HUES64 (cell line): Measurements from ENCODE around the gene HSH2D.

Experiments
- H3K27ac ChIP-seq: 2 replicates; pipeline ENCODE4 v1.7.0; 2013; ENCODE audit warnings: low read depth, low read length, inconsistent platforms
- H3K27me3 ChIP-seq: 2 replicates; pipeline ENCODE4 v1.6.1; 2013; ENCODE audit warnings: mild to moderate bottlenecking, low read length; ENCODE audit not compliant: insufficient read depth
- H3K36me3 ChIP-seq: 2 replicates; pipeline ENCODE4 v1.6.1; 2013; ENCODE audit warnings: mild to moderate bottlenecking, low read length; ENCODE audit not compliant: insufficient read depth
- H3K4me1 ChIP-seq: 2 replicates; pipeline ENCODE4 v1.6.1; 2013; ENCODE audit warnings: mild to moderate bottlenecking, low read length, moderate library complexity; ENCODE audit not compliant: insufficient read depth
- H3K4me3 ChIP-seq: 2 replicates; pipeline ENCODE4 v1.5.1; 2013; ENCODE audit warnings: mild to moderate bottlenecking, low read length, moderate library complexity
- H3K9ac ChIP-seq: 2 replicates; pipeline ENCODE4 v1.6.1; 2013; ENCODE audit warnings: mild to moderate bottlenecking, low read depth, low read length
- H3K9me3 ChIP-seq: 2 replicates; pipeline ENCODE4 v1.6.1; 2013; ENCODE audit warnings: low read depth, low read length; ENCODE audit not compliant: insufficient read depth
- WGBS: fragments of 150-250, 120-280 bp; methylation state at CpG from one replicate; pipeline ENCODE4 v1.1.7; 2013; ENCODE audit warnings: missing lambda C conversion rate; 5-methylcytosine and 5-hydroxymethylcytosine counted together

The HSH2D gene

GRCh38 chr19:16139752-16140151, 3.7 kb upstream of the HSH2D start:
- Histone ChIP-seq H3K9ac (no peak overlapping the region), H3K4me1 (peaks cover 4% of the 10 kb centered on the region; the same call in 1 of the 2 replicates), H3K4me3 (no peak overlapping the region), H3K27me3 (no peaks in the 10 kb centered on the region), H3K9me3 (no peaks in the 10 kb centered on the region), H3K27ac (no peak overlapping the region), H3K36me3 (no peaks in the 10 kb centered on the region)
- 87% methylated on average over 11 of the region's 13 CpGs for WGBS

GRCh38 chr19:16141043-16141442, 2.4 kb upstream of the HSH2D start:
- H3K36me3 ChIP-seq = no peaks in the 10 kb centered on the region
- peaks cover 4% of the 10 kb centered on the region; the same call in 1 of the 2 replicates for H3K4me1 ChIP-seq
- 80% methylated on average over 4 of the region's 4 CpGs for WGBS
- no peaks in the 10 kb centered on the region for H3K9me3 ChIP-seq
- no peak overlapping the region for H3K9ac ChIP-seq
- H3K27ac ChIP-seq = no peak overlapping the region
- H3K4me3 ChIP-seq = no peak overlapping the region
- H3K27me3 ChIP-seq = no peaks in the 10 kb centered on the region

- H3K4me3 ChIP-seq = no peak overlapping the region
- H3K27ac ChIP-seq = no peak overlapping the region
- H3K36me3 ChIP-seq = no peaks in the 10 kb centered on the region
- H3K27me3 ChIP-seq = no peaks in the 10 kb centered on the region
- H3K4me1 ChIP-seq = no peaks in the 10 kb centered on the region
- no peak overlapping the region for H3K9ac ChIP-seq
- H3K9me3 ChIP-seq = no peaks in the 10 kb centered on the region
- WGBS = 92% methylated on average over 9 of the region's 9 CpGs
Observed at GRCh38 chr19:16142032-16142580, 1.4 kb upstream of the HSH2D start.

- Histone ChIP-seq H3K27ac (no peak overlapping the region), H3K9ac (no peak overlapping the region), H3K9me3 (no peaks in the 10 kb centered on the region), H3K4me1 (no peaks in the 10 kb centered on the region), H3K4me3 (no peak overlapping the region), H3K27me3 (no peaks in the 10 kb centered on the region), H3K36me3 (no peaks in the 10 kb centered on the region)
- 85% methylated on average over 1 of the region's 1 CpG for WGBS
Observed at GRCh38 chr19:16144216-16144581, 714 bp downstream of the HSH2D start.

GRCh38 chr19:16146112-16146511, 2.6 kb downstream of the HSH2D start:
- no peaks in the 10 kb centered on the region for H3K9me3 ChIP-seq
- no peaks in the 10 kb centered on the region for H3K27me3 ChIP-seq
- no peak overlapping the region for H3K9ac ChIP-seq
- no peak overlapping the region for H3K27ac ChIP-seq
- H3K4me3 ChIP-seq = no peak overlapping the region
- WGBS = 87% methylated on average over 5 of the region's 5 CpGs
- no peaks in the 10 kb centered on the region for H3K36me3 ChIP-seq
- H3K4me1 ChIP-seq = no peaks in the 10 kb centered on the region

GRCh38 chr19:16148443-16149229, 5.2 kb downstream of the HSH2D start:
- Histone ChIP-seq H3K4me3 (no peak overlapping the region), H3K36me3 (no peaks in the 10 kb centered on the region), H3K9ac (no peak overlapping the region), H3K4me1 (no peaks in the 10 kb centered on the region), H3K9me3 (no peaks in the 10 kb centered on the region), H3K27me3 (no peaks in the 10 kb centered on the region), H3K27ac (no peak overlapping the region)
- 88% methylated on average over 8 of the region's 8 CpGs for WGBS

GRCh38 chr19:16153582-16154336, 10.3 kb downstream of the HSH2D start:
- H3K27me3 ChIP-seq = no peaks in the 10 kb centered on the region
- no peaks in the 10 kb centered on the region for H3K36me3 ChIP-seq
- 87% methylated on average over 11 of the region's 11 CpGs for WGBS
- no peak overlapping the region for H3K9ac ChIP-seq
- H3K4me3 ChIP-seq = no peak overlapping the region
- H3K9me3 ChIP-seq = no peaks in the 10 kb centered on the region
- H3K4me1 ChIP-seq = no peaks in the 10 kb centered on the region
- H3K27ac ChIP-seq = no peak overlapping the region

GRCh38 chr19:16154557-16154956, 11.1 kb downstream of the HSH2D start:
- Histone ChIP-seq H3K36me3 (no peaks in the 10 kb centered on the region), H3K9me3 (no peaks in the 10 kb centered on the region), H3K27ac (no peak overlapping the region), H3K27me3 (no peaks in the 10 kb centered on the region), H3K4me3 (no peak overlapping the region), H3K9ac (no peak overlapping the region), H3K4me1 (no peaks in the 10 kb centered on the region)
- 92% methylated on average over 8 of the region's 8 CpGs for WGBS

GRCh38 chr19:16155128-16155527, 11.6 kb downstream of the HSH2D start:
- 77% methylated on average over 1 of the region's 1 CpG for WGBS
- no peak overlapping the region for H3K27ac ChIP-seq
- H3K27me3 ChIP-seq = no peaks in the 10 kb centered on the region
- H3K9me3 ChIP-seq = no peaks in the 10 kb centered on the region
- no peaks in the 10 kb centered on the region for H3K4me1 ChIP-seq
- no peaks in the 10 kb centered on the region for H3K36me3 ChIP-seq
- H3K4me3 ChIP-seq = no peak overlapping the region
- no peak overlapping the region for H3K9ac ChIP-seq

GRCh38 chr19:16156904-16157303, 13.4 kb downstream of the HSH2D start:
- no peaks in the 10 kb centered on the region for H3K36me3 ChIP-seq

GRCh38 chr19:16157601-16158000, 14.1 kb downstream of the HSH2D start:
- H3K4me3 ChIP-seq = no peak overlapping the region
- H3K27ac ChIP-seq = no peak overlapping the region
- H3K36me3 ChIP-seq = no peaks in the 10 kb centered on the region
- 91% methylated on average over 10 of the region's 10 CpGs for WGBS
- no peaks in the 10 kb centered on the region for H3K9me3 ChIP-seq
- H3K9ac ChIP-seq = no peak overlapping the region
- H3K27me3 ChIP-seq = no peaks in the 10 kb centered on the region
- H3K4me1 ChIP-seq = no peaks in the 10 kb centered on the region

More at GRCh38 chr19:16156904-16157303, 13.4 kb downstream of the HSH2D start:
- WGBS = 87% methylated on average over 6 of the region's 6 CpGs
- Histone ChIP-seq H3K27me3 (no peaks in the 10 kb centered on the region), H3K9me3 (no peaks in the 10 kb centered on the region), H3K4me1 (no peaks in the 10 kb centered on the region), H3K4me3 (no peak overlapping the region), H3K27ac (no peak overlapping the region), H3K9ac (no peak overlapping the region)
